Measurements from ENCODE around the gene MRPS18C. TPM values are rescaled to one million over a fixed set of nuclear protein-coding genes. Genes with fewer than 3 reads are reported as not detected.
A peak's percentile ranks its signal among the peaks of the same experiment; 100 is the strongest.

The MRPS18C gene
- total and polyA plus RNA-seq, 9 of the 15 experiments (the other 6 are each of a cell fraction or from before 2014, with no cell fraction given) = 54.3 to 390 (median 138) TPM

GRCh38 chr4:83503974-83504373, 48.1 kb downstream of the MRPS18C start:
- no peaks in the 10 kb centered on the region for H3K9me3 ChIP-seq (replicated peaks; ENCODE audit: control insufficient read depth, insufficient read depth, low read depth, low read length)
- no peaks in the 10 kb centered on the region for H4K20me1 ChIP-seq (replicated peaks; ENCODE audit: control insufficient read depth, insufficient read depth, low read length)
- H3K27ac ChIP-seq (ENCODE audit: extremely low read depth, low read depth, low read length) = no peak overlapping the region
- DNase-seq (ENCODE audit: extremely low read depth in 1 of 4, low spot score in 3 of 4) (no peak), ATAC-seq (no peak), FAIRE-seq (no peak)
- H3K79me2 ChIP-seq (ENCODE audit: control insufficient read depth, insufficient read depth, low read length) = no peaks in the 10 kb centered on the region
- H3K4me1 ChIP-seq (replicated peaks in 1 of 2; ENCODE audit: control insufficient read depth in 2 of 2, insufficient read depth in 2 of 2, low read length in 2 of 2) = no peaks in the 10 kb centered on the region; a peak in 2 of 5 replicates
- no peaks in the 10 kb centered on the region for H3K36me3 ChIP-seq (ENCODE audit: control insufficient read depth, insufficient read depth, low read length)
- no peaks in the 10 kb centered on the region for H3K9me1 ChIP-seq (ENCODE audit: control insufficient read depth, insufficient read depth, low read length)
- H3K27me3 ChIP-seq (ENCODE audit: control insufficient read depth in 2 of 2, insufficient read depth in 2 of 2, low read length in 2 of 2) = no peaks in the 10 kb centered on the region
- ChIA-PET CTCF (ENCODE audit: low intra/inter-chr PET ratio) (no interaction called here), POLR2A (no interaction called here)
- BruUV-seq (replicated peaks) = no TSS peak
- intact Hi-C loops (cut with micrococcal nuclease) = loop anchor here (10.0 kb wide), 2 partner anchors 251 to 1001 kb away; no protein-coding TSS in a partner anchor
- H3K9ac ChIP-seq (ENCODE audit: insufficient read depth in 1 of 2, low read depth in 2 of 2, low read length in 2 of 2) = no peak overlapping the region
- no peak overlapping the region for H3K4me3 ChIP-seq
- TF ChIP-seq POLR2AphosphoS2 (IDR thresholded peaks at IDR 0.05; ENCODE audit: low read length) (no peak), ZKSCAN3 (CRISPR knock-in tag; IDR thresholded peaks at IDR 0.05) (no peak), HNRNPH1 (optimal IDR thresholded peaks at IDR 0.05; ENCODE audit: low read depth, low read length) (no peak), SNIP1 (IDR thresholded peaks at IDR 0.05; ENCODE audit: low read depth) (no peak), SP1 (CRISPR knock-in tag; IDR thresholded peaks at IDR 0.05) (no peak), SMAD2 (IDR thresholded peaks at IDR 0.05; ENCODE audit: low read depth, low read length) (no peak), ZBTB43 (CRISPR knock-in tag; IDR thresholded peaks at IDR 0.05) (no peak), MIER1 (IDR thresholded peaks at IDR 0.05; ENCODE audit: low read depth) (no peak), ZNF133 (CRISPR knock-in tag; IDR thresholded peaks at IDR 0.05) (no peak), ZKSCAN8 (CRISPR knock-in tag; IDR thresholded peaks at IDR 0.05) (no peak)
- TF ChIP-seq, protein P1, sequence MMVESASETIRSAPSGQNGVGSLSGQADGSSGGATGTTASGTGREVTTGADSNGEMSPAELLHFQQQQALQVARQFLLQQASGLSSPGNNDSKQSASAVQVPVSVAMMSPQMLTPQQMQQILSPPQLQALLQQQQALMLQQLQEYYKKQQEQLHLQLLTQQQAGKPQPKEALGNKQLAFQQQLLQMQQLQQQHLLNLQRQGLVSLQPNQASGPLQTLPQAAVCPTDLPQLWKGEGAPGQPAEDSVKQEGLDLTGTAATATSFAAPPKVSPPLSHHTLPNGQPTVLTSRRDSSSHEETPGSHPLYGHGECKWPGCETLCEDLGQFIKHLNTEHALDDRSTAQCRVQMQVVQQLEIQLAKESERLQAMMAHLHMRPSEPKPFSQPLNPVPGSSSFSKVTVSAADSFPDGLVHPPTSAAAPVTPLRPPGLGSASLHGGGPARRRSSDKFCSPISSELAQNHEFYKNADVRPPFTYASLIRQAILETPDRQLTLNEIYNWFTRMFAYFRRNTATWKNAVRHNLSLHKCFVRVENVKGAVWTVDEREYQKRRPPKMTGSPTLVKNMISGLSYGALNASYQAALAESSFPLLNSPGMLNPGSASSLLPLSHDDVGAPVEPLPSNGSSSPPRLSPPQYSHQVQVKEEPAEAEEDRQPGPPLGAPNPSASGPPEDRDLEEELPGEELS (CRISPR knock-in tag; IDR thresholded peaks at IDR 0.05; ENCODE audit: borderline replicate concordance) = no peak
- in situ Hi-C loops (cut with MboI) = loop anchor here (25.0 kb wide), 1 partner anchor 1008 kb away; no protein-coding TSS in a partner anchor
- peak overlapping the region; percentile 34 for H2AFZ ChIP-seq (ENCODE audit: low read depth, low read length)
- H3K4me2 ChIP-seq (ENCODE audit: insufficient read depth, low read length) = no peak overlapping the region
